Suprapubic skin (tissue), 3 donors: ENCODE data around the gene WNT2B.

Experiments used
- EP300 ChIP-seq: sonication (generic); formaldehyde crosslinking; IDR thresholded peaks from one replicate; pipeline ENCODE4 v1.6.1; 2017; ENCODE audit warnings: antibody characterized with exemption
- TF ChIP-seq, protein P1 (sequence below), 2 donors: fragments of 200-600 bp in 1 of 2; fragments of 450-650 bp in 1 of 2; sonication (generic) in 1 of 2; IDR thresholded peaks; one replicate each; pipeline ENCODE4 v1.5.1; 2016 to 2019; ENCODE audit warnings: antibody characterized with exemption in 2 of 2, mild to moderate bottlenecking in 1 of 2, moderate library complexity in 1 of 2

GRCh38 chr1:112549590-112549989 lies 40.8 kb downstream of the WNT2B start:
- no peak for TF ChIP-seq EP300
- TF ChIP-seq, protein P1, sequence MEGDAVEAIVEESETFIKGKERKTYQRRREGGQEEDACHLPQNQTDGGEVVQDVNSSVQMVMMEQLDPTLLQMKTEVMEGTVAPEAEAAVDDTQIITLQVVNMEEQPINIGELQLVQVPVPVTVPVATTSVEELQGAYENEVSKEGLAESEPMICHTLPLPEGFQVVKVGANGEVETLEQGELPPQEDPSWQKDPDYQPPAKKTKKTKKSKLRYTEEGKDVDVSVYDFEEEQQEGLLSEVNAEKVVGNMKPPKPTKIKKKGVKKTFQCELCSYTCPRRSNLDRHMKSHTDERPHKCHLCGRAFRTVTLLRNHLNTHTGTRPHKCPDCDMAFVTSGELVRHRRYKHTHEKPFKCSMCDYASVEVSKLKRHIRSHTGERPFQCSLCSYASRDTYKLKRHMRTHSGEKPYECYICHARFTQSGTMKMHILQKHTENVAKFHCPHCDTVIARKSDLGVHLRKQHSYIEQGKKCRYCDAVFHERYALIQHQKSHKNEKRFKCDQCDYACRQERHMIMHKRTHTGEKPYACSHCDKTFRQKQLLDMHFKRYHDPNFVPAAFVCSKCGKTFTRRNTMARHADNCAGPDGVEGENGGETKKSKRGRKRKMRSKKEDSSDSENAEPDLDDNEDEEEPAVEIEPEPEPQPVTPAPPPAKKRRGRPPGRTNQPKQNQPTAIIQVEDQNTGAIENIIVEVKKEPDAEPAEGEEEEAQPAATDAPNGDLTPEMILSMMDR (IDR thresholded peaks at IDR 0.05), result no peak
